LNCaP clone FGC (cell line): Measurements from ENCODE around the gene CNOT6.

Source experiments
- DNase-seq: peaks from one replicate; pipeline ENCODE4 v3.0.0-alpha.2; 2011; ENCODE audit warnings: low read depth
- H3K4me3 ChIP-seq: 2 replicates; pipeline ENCODE4 v1.5.1; 2011; ENCODE audit warnings: mild to moderate bottlenecking, low read depth, low read length, control low read depth
- CTCF ChIP-seq: IDR thresholded peaks from 2 replicates; pipeline ENCODE4 v1.5.1; 2012; ENCODE audit warnings: mild to moderate bottlenecking; ENCODE audit not compliant: control insufficient read depth, insufficient read depth; ENCODE audit errors: extremely low read depth

The CNOT6 gene

GRCh38 chr5:180553530-180553929 lies 59.4 kb downstream of the CNOT6 start:
- H3K4me3 ChIP-seq, result no peak overlapping the region
- no peak for TF ChIP-seq CTCF
- no peak for DNase-seq

GRCh38 chr5:180555168-180555921 lies 61.2 kb downstream of the CNOT6 start:
- H3K4me3 ChIP-seq, result no peak overlapping the region
- no peak for TF ChIP-seq CTCF
- no peak for DNase-seq

GRCh38 chr5:180557217-180557809 lies 63.1 kb downstream of the CNOT6 start:
- no peak overlapping the region for H3K4me3 ChIP-seq
- no peak for TF ChIP-seq CTCF
- DNase-seq, result no peak

GRCh38 chr5:180558232-180558631 lies 64.1 kb downstream of the CNOT6 start:
- no peak for DNase-seq
- no peak overlapping the region for H3K4me3 ChIP-seq
- no peak for TF ChIP-seq CTCF

GRCh38 chr5:180563994-180564393 lies 69.8 kb downstream of the CNOT6 start:
- no peak overlapping the region for H3K4me3 ChIP-seq
- DNase-seq, result no peak
- TF ChIP-seq CTCF, result no peak

- no peak overlapping the region for H3K4me3 ChIP-seq
- no peak for TF ChIP-seq CTCF
- DNase-seq, result no peak
Measured at GRCh38 chr5:180568914-180569313, 74.7 kb downstream of the CNOT6 start.
